T47D (cell line): ENCODE data around the gene HNRNPA0.
A peak's percentile ranks its signal among the peaks of the same experiment; 100 is the strongest.
"Not testable (repeated sequence)": the region's sequence is repeated elsewhere in the genome, so short reads cannot be mapped to it uniquely, and the experiment has no call there.

Experiments used
- DNase-seq, 2 experiments: peaks; one replicate each; pipeline versions ENCODE4 v3.0.0 to v3.0.0-alpha.2; 2011 to 2012; ENCODE audit warnings: low read depth in 1 of 2, low spot score in 1 of 2
- JUND ChIP-seq: IDR thresholded peaks from 2 replicates; pipeline ENCODE4 v1.6.1; 2012; ENCODE audit warnings: low read depth
- in situ Hi-C: cut with HindIII; loops from 2 replicates; pipeline ENCODE4 v1.10.0; 2016; ENCODE audit warnings: low sequenced_read_pairs, low pct_unique_long_range_greater_than_20kb

Gene HNRNPA0

GRCh38 chr5:137754188-137754960 is at the start of gene HNRNPA0:
TSS of gene HNRNPA0 (minus strand) at chr5:137754363. CDS start at chr5:137754066, 297 bp downstream.
- peak; percentile 37; the same call in 1 of the 2 replicates for TF ChIP-seq JUND
- DNase-seq, result peak; percentile 97
- in situ Hi-C loops, result no loop called here

- in situ Hi-C loops, result no loop called here
- DNase-seq, result no peak
- no peak for TF ChIP-seq JUND
Measured at GRCh38 chr5:137802282-137803210, 48.4 kb upstream of the HNRNPA0 start.

- no peak for DNase-seq
- no peak for TF ChIP-seq JUND
Measured at GRCh38 chr5:137800700-137801411, 46.7 kb upstream of the HNRNPA0 start.

GRCh38 chr5:137796279-137796678 is 42.1 kb upstream of the HNRNPA0 start:
- in situ Hi-C loops, result no loop called here

More at GRCh38 chr5:137800700-137801411, 46.7 kb upstream of the HNRNPA0 start:
- in situ Hi-C loops, result no loop called here

GRCh38 chr5:137794863-137795262 is 40.7 kb upstream of the HNRNPA0 start:
- no peak for DNase-seq
- in situ Hi-C loops, result no loop called here
- TF ChIP-seq JUND, result no peak

More at GRCh38 chr5:137796279-137796678, 42.1 kb upstream of the HNRNPA0 start:
- TF ChIP-seq JUND, result no peak
- no peak for DNase-seq

GRCh38 chr5:137792303-137792702 is 38.1 kb upstream of the HNRNPA0 start:
- DNase-seq, result no peak
- TF ChIP-seq JUND, result no peak
- in situ Hi-C loops, result no loop called here

GRCh38 chr5:137791799-137792198 is 37.6 kb upstream of the HNRNPA0 start:
- TF ChIP-seq JUND, result no peak
- DNase-seq, result no peak
- in situ Hi-C loops, result no loop called here

GRCh38 chr5:137791387-137791786 is 37.2 kb upstream of the HNRNPA0 start:
- TF ChIP-seq JUND, result no peak
- DNase-seq, result no peak
- in situ Hi-C loops, result no loop called here

- in situ Hi-C loops, DNase-seq: not testable (repeated sequence)
Measured at GRCh38 chr5:137788560-137788959, 34.4 kb upstream of the HNRNPA0 start.

- in situ Hi-C loops, result no loop called here
- DNase-seq, result no peak
- no peak for TF ChIP-seq JUND
Measured at GRCh38 chr5:137782984-137783536, 28.9 kb upstream of the HNRNPA0 start.

GRCh38 chr5:137782055-137782454 is 27.9 kb upstream of the HNRNPA0 start:
- in situ Hi-C loops, result no loop called here
- DNase-seq, result no peak
- TF ChIP-seq JUND, result no peak
